ENCODE measurements around the gene FGB.

Gene FGB

DNA sequence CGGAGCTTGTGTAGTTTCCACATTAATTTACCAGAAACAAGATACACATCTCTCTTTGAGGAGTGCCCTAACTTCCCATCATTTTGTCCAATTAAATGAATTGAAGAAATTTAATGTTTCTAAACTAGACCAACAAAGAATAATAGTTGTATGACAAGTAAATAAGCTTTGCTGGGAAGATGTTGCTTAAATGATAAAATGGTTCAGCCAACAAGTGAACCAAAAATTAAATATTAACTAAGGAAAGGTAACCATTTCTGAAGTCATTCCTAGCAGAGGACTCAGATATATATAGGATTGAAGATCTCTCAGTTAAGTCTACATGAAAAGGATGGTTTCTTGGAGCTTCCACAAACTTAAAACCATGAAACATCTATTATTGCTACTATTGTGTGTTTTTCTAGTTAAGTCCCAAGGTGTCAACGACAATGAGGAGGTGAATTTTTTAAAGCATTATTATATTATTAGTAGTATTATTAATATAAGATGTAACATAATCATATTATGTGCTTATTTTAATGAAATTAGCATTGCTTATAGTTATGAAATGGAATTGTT is at the start of gene FGB:
FGB (plus strand) TSS at position 315 of the 558 bp plus-strand sequence; CDS start at position 323, 8 bp downstream.
- no peak for DNase-seq (ENCODE audit: low spot score)

DNA sequence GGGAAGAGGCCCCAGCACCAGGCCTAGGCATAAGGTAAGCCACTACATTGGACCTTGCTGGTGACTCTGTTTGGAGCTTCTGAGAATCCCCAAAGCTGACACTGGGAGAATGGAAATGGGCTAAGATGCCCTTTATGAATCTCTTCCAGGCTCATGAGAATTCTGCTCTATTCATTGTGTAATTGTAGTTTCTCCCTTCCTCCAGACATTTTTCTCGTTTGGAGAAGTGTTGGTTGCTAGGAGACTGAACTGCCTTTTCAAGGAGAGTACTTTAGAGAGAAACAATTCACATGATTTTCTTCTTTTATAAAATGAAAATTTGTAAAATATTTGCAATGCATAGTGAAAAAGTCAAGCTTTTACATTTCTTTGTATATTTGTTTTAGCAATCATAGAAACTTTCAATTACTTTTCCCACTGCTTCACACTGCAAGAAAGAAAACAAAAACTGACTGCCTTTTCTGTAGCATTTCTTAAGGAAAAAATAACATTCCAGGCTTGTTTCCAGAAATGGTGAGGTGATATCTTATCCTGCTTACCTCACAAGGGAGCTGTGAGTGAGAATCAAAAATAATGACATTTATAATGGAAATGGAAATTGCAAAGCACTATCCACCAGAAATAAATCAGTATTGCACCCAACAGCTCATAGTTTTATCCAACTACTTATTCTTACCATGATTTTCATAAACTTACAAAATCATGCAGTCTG is 46.3 kb upstream of the FGB start:
- DNase-seq (ENCODE audit: low spot score) = no peak

DNA sequence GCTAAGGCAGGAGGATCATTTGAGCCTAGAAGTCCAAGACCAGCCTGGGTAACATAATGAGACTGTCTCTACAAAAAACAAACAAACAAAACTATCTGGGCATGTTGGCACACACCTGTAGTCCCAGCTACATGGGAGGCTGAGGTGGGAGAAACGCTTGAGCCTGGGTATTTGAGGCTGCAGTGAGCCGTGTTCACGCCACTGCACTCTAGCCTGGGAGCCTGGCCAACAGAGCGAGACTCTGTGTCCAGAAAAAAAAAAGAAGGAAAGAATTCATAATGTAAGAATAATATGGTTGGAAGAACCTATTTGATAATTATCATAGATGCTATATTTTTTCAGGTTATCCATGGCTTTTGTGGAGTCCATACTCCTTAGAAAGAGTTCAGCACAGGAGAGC is 45.2 kb upstream of the FGB start:
- no peak for DNase-seq (ENCODE audit: low spot score)

GRCh38 chr4:154519214-154519613 is 43.6 kb upstream of the FGB start:
- DNase-seq (ENCODE audit: low spot score) = no peak

DNA sequence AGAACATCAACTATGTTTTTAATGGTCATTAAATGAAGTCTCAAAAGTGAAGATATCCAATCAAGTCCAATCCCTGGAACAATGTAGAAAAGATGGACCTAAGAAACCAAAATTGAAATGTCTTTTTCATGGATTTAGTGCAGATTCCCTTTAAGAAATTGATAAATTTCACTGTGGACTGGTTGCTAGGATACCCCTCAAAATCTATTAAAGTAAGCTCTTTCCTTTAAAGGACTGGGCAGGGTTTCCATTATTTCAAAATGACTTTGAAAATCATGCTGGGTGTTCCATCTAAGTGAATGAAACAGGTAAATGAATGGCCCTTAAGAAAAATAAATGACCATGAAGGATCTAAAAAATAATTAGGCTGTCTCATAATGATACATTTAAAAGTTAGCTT is 41.2 kb upstream of the FGB start:
- DNase-seq (ENCODE audit: low spot score) = no peak

GRCh38 chr4:154526151-154526550 is 36.7 kb upstream of the FGB start:
- DNase-seq (ENCODE audit: low spot score) = no peak

DNA sequence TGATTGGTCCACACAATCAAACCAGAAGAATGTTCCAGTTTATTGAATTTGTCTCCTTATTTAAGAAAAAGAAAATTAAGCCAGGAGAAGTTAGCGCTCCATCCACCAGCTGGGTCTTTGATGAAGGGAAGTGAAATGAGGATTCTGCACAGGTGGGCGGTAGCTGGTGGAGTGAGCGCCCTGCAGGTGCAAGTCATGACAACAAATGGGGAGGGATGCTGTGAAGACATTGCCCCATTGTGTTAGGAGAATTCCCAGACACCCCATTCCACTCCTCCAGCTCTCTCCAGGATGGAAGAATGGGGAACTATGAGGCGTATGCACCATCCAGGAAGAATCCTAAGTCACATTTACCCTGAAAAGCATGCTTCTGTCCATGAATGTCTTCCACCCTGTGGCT is 35.5 kb upstream of the FGB start:
- DNase-seq (ENCODE audit: low spot score) = no peak

GRCh38 chr4:154528869-154529268 is 33.9 kb upstream of the FGB start:
- DNase-seq (ENCODE audit: low spot score) = no peak

DNA sequence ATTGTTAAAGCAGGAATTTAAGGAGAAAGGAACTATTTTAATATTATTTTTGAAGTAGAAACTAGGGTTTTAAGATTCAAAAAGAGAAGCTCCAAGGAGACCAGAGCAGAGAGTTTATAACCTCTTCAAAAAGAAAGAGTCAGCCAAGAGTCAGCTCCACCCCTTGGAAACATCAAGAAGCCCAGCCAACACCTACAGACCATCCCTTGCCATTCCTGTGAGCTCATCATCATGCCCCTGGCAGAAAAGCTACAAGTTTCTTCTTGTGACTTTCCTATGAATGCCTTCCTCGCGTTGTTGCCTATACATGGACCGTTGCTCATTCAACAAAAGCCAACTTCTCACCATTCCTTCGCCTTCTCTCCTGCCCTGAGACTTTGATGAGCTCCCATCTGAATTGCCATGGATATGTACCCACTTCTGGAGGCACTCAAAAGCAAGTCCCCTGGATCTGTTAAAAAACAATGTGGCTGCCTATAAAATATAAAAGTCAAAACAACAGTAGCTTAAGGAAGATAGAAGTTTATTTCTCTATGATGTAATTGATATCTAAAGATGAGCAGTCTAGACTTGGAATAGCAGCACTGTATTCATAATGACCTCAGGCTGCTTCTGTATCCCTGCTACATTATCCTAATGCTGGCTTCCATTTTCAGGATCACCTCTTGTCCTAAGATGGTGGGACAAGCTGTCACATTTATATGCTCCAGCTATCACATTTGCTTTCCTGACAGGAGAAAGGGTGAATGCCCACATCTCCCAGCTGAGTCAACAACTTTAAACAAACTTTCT is 32.9 kb upstream of the FGB start:
- no peak for DNase-seq (ENCODE audit: low spot score)

DNA sequence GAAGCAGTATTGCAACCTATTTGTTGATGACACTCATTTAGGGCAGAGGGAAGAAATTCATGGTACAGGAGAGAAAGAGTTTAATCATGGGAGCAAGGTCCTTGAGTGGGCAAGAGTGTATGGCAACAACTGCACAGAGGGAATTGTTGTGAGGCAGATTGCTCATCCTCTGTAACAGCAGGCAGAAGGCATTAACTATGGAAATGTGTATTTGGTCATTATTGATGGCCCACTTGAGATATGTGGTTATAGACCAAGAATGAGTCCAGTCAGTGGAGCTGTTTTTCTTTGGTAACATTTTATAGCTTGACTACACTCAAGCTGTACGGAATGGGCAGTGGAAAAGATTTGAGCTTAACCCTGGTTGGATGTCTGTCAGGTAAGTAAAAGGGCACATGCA is 28.5 kb upstream of the FGB start:
- DNase-seq (ENCODE audit: low spot score) = no peak

- DNase-seq (ENCODE audit: low spot score) = no peak
Measured at GRCh38 chr4:154542271-154542879, 20.4 kb upstream of the FGB start.

GRCh38 chr4:154545689-154546088 is 17.1 kb upstream of the FGB start:
- no peak for DNase-seq (ENCODE audit: low spot score)

DNA sequence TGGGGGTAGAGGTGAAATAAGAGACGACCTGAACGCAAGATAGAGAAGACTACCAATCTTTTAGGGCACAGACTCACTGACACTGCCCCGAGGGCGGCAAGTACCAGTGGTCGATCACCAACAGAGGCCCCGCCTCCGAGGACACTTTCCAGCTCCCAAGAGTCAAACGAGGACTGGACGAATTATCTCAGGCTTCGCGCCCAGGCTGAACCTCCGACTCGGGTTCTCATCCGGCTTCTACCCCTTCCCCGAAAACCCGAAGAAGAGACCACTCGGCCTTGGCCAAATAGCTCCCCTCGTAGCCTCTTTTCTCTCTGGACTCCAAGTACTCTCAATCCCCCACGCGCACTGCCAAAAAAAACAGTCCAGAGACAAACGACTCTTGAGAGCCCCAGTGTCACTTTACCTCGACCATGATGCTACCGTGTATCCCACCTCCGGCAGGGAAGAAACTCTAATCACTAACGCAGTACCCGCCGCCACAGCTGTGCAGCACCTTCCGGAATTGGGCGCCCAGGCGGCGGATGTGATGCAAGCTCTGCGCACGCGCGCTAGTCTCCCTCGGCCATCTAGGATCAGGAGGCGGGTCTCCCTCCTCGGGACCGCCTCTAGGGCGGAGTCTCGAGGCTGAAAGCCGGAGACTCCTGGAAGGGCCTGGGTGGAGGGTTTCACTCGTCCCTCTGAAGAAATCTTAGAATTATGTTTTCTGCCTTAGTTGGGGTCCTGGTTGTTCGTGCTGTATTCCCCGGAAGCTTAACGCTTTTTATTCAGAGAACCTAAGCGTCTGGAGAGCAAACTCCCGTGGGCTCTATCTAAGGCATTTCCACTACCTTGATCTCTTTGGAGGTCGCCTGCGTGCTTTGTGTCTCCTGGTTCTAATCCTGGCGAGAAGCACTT is 12.7 kb upstream of the FGB start, which contains the start of gene PLRG1:
PLRG1 (minus strand) TSS at position 507 of the 897 bp plus-strand sequence; CDS start at position 415, 92 bp downstream.
- peak; percentile 38 for DNase-seq (ENCODE audit: low spot score)

DNA sequence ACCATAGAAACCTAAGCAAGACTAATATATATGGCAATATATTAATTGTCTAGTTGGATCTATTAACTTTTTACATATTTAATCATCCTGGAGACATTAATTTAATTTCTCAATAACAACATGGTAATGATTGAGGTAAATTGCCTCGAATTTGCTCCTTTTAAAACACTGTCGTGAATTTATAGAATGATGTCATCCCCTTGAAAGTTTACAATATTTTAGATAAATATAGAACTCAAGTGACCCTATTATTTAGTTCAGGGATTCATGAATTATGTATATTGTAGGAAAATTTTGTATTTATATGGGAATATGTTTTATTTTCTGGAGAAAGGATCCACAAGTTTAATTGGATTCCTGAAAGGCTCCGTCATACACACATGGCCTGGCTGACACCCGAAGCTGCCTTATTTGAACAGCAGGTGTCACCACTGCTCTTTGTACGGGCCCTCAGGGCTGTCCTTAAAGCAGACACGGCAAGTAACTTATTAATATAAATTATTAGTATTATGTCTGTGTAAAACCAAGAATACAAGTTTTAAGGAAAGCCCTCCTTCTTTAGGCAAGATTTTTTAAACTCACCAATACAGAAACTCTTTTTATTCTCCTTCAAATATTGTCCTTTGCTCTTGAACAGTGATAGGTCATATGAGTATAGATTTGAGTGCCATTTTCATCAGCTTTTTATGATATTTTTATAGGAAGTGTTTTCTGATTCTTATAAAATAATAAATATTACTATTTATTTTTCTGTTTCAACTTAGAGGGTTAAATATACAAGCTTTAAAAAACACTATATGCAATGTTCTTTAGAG is 10.7 kb upstream of the FGB start:
- peak; percentile 22 for DNase-seq (ENCODE audit: low spot score)

DNA sequence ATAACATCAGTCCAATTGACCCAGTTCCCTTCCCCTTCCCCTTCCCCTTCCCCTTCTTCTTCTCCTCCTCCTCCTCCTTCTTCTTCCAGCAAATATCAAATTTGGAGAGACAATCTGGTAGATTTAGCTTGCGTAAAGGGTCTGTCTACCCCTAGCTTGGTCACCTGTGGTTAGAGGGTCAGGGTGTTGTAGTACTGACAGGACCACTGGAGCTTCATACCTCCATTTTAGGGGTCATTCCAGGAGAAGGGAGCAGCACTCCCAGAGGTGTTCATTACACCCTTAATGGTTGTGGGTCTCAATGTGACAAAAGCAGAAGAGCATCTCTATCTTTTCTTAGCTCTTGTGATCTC is 3.7 kb upstream of the FGB start:
- DNase-seq (ENCODE audit: low spot score) = no peak

- DNase-seq (ENCODE audit: low spot score) = peak; percentile 7
Measured at GRCh38 chr4:154559494-154560418, 3.1 kb upstream of the FGB start.

GRCh38 chr4:154560419-154560801 is 2.4 kb upstream of the FGB start:
- no peak for DNase-seq (ENCODE audit: low spot score)

GRCh38 chr4:154560824-154561231 is 2.0 kb upstream of the FGB start:
- peak; percentile 3 for DNase-seq (ENCODE audit: low spot score)

DNA sequence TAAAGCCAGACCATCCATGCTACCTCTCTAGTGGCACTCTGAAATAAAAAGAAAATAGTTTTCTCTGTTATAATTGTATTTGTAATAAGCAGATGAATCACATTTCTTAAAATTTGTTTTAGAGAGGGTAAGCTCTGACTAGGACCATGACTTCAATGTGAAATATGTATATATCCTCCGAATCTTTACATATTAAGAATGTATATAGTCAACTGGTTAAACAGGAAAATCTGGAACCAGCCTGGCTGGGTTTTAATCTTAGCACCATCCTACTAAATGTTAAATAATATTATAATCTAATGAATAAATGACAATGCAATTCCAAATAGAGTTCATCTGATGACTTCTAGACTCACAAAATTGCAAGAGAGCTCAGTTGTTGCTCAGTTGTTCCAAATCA is 1.5 kb downstream of the FGB start:
- no peak for DNase-seq (ENCODE audit: low spot score)

- DNase-seq (ENCODE audit: low spot score) = no peak
Measured at GRCh38 chr4:154565704-154566103, 2.9 kb downstream of the FGB start.
